ENCODE data around the gene LRP5.
"Not testable (repeated sequence)": the region's sequence is repeated elsewhere in the genome, so short reads cannot be mapped to it uniquely, and the experiment has no call there.

The LRP5 gene

GRCh38 chr11:68274306-68274705 is 38.1 kb upstream of the LRP5 start:
- TF ChIP-seq, protein P1, sequence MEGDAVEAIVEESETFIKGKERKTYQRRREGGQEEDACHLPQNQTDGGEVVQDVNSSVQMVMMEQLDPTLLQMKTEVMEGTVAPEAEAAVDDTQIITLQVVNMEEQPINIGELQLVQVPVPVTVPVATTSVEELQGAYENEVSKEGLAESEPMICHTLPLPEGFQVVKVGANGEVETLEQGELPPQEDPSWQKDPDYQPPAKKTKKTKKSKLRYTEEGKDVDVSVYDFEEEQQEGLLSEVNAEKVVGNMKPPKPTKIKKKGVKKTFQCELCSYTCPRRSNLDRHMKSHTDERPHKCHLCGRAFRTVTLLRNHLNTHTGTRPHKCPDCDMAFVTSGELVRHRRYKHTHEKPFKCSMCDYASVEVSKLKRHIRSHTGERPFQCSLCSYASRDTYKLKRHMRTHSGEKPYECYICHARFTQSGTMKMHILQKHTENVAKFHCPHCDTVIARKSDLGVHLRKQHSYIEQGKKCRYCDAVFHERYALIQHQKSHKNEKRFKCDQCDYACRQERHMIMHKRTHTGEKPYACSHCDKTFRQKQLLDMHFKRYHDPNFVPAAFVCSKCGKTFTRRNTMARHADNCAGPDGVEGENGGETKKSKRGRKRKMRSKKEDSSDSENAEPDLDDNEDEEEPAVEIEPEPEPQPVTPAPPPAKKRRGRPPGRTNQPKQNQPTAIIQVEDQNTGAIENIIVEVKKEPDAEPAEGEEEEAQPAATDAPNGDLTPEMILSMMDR (conservative IDR thresholded peaks at IDR 0.05; ENCODE audit: low read depth, low read length): no peak
- no peak overlapping the region for H3K4me3 ChIP-seq (ENCODE audit: low read depth, low read length)
- DNase-seq (ENCODE audit: low read depth): no peak

GRCh38 chr11:68275721-68276507 is 36.5 kb upstream of the LRP5 start:
- DNase-seq (ENCODE audit: low read depth): no peak
- no peak overlapping the region for H3K4me3 ChIP-seq (ENCODE audit: low read depth, low read length)
- TF ChIP-seq, protein P1 (conservative IDR thresholded peaks at IDR 0.05; ENCODE audit: low read depth, low read length): no peak

DNA sequence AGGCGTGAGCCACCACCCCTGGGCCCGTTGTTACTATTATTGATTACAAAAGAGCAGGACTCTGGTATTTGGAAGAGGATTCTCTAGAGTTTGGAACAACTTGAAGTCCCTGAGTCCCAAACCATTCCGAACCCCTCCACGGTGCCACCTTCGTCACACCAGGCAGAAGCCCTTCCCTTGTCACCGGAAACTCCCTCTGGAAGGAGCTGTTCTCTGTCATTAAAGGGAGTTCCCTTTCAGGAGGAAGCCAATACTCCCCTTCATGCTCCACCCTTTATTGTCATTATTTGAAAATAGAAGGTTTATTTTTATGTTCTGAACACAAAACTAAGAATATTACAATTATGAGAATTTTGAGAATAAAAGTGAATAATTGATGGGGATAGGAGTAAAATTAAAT is 35.5 kb upstream of the LRP5 start:
- DNase-seq (ENCODE audit: low read depth): no peak
- TF ChIP-seq, protein P1 (conservative IDR thresholded peaks at IDR 0.05; ENCODE audit: low read depth, low read length): no peak

GRCh38 chr11:68279676-68280075 is 32.7 kb upstream of the LRP5 start:
- H3K4me3 ChIP-seq (ENCODE audit: low read depth, low read length): no peak overlapping the region
- no peak for DNase-seq (ENCODE audit: low read depth)
- TF ChIP-seq, protein P1 (conservative IDR thresholded peaks at IDR 0.05; ENCODE audit: low read depth, low read length): no peak

More for the DNA sequence above, 35.5 kb upstream of the LRP5 start:
- no peak overlapping the region for H3K4me3 ChIP-seq (ENCODE audit: low read depth, low read length)

- no peak for DNase-seq (ENCODE audit: low read depth)
- TF ChIP-seq, protein P1 (conservative IDR thresholded peaks at IDR 0.05; ENCODE audit: low read depth, low read length): no peak
- no peak overlapping the region for H3K4me3 ChIP-seq (ENCODE audit: low read depth, low read length)
These were observed 30.1 kb upstream of the LRP5 start for GRCh38 chr11:68282141-68282860.

GRCh38 chr11:68282861-68283230 is 29.5 kb upstream of the LRP5 start:
- TF ChIP-seq, protein P1 (conservative IDR thresholded peaks at IDR 0.05; ENCODE audit: low read depth, low read length): no peak

DNA sequence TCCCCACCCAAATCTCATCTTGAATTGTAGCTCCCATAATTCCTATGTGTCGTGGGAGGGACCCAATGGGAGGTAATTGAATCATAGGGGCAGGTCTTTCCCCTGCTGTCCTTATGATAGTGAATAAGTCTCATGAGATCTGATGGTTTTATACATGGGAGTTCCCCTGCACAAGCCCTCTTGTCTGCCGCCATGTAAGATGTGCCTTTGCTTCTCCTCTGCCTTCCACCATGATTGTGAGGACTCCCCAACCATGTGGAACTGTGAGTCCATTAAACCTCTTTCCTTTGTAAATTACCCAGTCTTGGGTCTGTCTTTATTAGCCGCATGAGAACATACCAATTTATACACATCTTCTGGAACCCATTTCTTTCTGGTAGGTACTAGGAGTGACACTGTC is 27.8 kb upstream of the LRP5 start:
- DNase-seq (ENCODE audit: low read depth); H3K4me3 ChIP-seq (ENCODE audit: low read depth, low read length): not testable (repeated sequence)

More at GRCh38 chr11:68282861-68283230, 29.5 kb upstream of the LRP5 start:
- no peak for DNase-seq (ENCODE audit: low read depth)
- no peak overlapping the region for H3K4me3 ChIP-seq (ENCODE audit: low read depth, low read length)

Data from choroid plexus epithelial cell (primary cell).